Nephron (organoid): ENCODE measurements around the gene FBXL5.
A peak's percentile ranks its signal among the peaks of the same experiment; 100 is the strongest.

Experiments used
- H3K27ac Mint-ChIP-seq, 3 experiments: 2 replicates each; pipeline ENCODE4 v1.8.0; 2020; ENCODE audit warnings: mixed read lengths in 3 of 3, mild to moderate bottlenecking in 2 of 3, moderate library complexity in 1 of 3
- H3K27me3 Mint-ChIP-seq: 2 replicates; pipeline ENCODE4 v1.8.0; 2021; ENCODE audit warnings: low read depth, mild to moderate bottlenecking, moderate library complexity, mixed read lengths
- H3K36me3 Mint-ChIP-seq: 2 replicates; pipeline ENCODE4 v1.8.0; 2020; ENCODE audit warnings: low read depth, mixed read lengths
- H3K4me1 Mint-ChIP-seq: 2 replicates; pipeline ENCODE4 v1.8.0; 2020; ENCODE audit warnings: mixed read lengths
- H3K4me3 Mint-ChIP-seq, 3 experiments: 2 replicates each; pipeline ENCODE4 v1.8.0; 2020; ENCODE audit warnings: mild to moderate bottlenecking in 3 of 3, mixed read lengths in 3 of 3, moderate library complexity in 2 of 3
- H3K9me3 Mint-ChIP-seq: 2 replicates; pipeline ENCODE4 v1.8.0; 2020; ENCODE audit warnings: mixed read lengths
- TF ChIP-seq, protein P1 (sequence below), 3 experiments: fragments of 200-600 bp; sonication (generic); IDR thresholded peaks; one replicate each; pipeline ENCODE4 v1.5.0; 2021; ENCODE audit warnings: antibody characterized with exemption in 3 of 3; ENCODE audit not compliant: unreplicated experiment in 3 of 3

FBXL5 gene

DNA sequence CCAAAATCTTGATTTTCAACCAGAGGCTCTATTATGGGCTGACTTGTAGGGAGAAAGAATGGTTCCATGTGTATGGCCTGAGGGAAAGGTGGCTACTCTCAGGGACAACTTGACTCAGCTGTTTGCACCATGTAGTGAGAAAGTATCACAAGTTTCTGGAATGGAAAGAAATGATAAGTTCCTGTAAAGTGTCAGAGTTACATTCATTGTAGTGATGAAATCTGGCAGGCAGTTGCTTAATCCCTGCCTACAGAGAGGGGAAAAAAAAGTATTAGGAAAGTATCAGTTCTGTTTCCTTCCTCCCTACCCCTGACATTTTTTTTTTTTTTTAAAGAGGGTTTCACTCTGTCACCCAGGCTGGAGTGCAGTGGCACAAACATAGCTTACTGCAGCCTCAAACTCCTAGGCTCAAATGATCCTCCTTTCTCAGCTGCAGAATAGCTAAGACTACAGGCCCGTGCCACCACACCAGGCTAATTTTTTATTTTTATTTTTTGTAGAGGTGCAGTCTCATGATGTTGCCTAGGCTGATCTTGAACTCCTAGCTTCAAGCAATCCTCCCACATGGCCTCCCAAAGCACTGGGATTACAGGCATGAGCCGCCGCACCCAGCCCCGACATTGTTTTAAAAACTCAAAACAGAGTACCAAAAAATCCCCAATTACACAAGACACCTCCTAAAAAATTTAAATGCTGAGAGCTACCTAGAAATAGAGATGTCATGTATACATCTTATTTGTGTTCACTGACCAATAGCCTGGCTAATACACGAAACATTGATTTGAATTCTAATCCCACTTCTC lies 4.8 kb upstream of the FBXL5 start:
- Mint-ChIP-seq H3K9me3 (no peaks in the 10 kb centered on the region), H3K27me3 (no peaks in the 10 kb centered on the region), H3K4me1 (peaks cover 10% of the 10 kb centered on the region), H3K36me3 (no peaks in the 10 kb centered on the region), H3K4me3 (no peak overlapping the region), H3K27ac (no peak overlapping the region)
- TF ChIP-seq, protein P1, sequence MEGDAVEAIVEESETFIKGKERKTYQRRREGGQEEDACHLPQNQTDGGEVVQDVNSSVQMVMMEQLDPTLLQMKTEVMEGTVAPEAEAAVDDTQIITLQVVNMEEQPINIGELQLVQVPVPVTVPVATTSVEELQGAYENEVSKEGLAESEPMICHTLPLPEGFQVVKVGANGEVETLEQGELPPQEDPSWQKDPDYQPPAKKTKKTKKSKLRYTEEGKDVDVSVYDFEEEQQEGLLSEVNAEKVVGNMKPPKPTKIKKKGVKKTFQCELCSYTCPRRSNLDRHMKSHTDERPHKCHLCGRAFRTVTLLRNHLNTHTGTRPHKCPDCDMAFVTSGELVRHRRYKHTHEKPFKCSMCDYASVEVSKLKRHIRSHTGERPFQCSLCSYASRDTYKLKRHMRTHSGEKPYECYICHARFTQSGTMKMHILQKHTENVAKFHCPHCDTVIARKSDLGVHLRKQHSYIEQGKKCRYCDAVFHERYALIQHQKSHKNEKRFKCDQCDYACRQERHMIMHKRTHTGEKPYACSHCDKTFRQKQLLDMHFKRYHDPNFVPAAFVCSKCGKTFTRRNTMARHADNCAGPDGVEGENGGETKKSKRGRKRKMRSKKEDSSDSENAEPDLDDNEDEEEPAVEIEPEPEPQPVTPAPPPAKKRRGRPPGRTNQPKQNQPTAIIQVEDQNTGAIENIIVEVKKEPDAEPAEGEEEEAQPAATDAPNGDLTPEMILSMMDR (IDR thresholded peaks at IDR 0.05; ENCODE audit: unreplicated experiment in 3 of 3): no peak

- Mint-ChIP-seq H3K36me3 (no peaks in the 10 kb centered on the region), H3K9me3 (no peaks in the 10 kb centered on the region), H3K27me3 (no peaks in the 10 kb centered on the region), H3K4me3 (no peak overlapping the region), H3K27ac (no peak overlapping the region), H3K4me1 (peaks cover 17% of the 10 kb centered on the region)
- TF ChIP-seq, protein P1 (IDR thresholded peaks at IDR 0.05; ENCODE audit: unreplicated experiment in 3 of 3): no peak
Observed at GRCh38 chr4:15658781-15659180, 3.6 kb upstream of the FBXL5 start.

DNA sequence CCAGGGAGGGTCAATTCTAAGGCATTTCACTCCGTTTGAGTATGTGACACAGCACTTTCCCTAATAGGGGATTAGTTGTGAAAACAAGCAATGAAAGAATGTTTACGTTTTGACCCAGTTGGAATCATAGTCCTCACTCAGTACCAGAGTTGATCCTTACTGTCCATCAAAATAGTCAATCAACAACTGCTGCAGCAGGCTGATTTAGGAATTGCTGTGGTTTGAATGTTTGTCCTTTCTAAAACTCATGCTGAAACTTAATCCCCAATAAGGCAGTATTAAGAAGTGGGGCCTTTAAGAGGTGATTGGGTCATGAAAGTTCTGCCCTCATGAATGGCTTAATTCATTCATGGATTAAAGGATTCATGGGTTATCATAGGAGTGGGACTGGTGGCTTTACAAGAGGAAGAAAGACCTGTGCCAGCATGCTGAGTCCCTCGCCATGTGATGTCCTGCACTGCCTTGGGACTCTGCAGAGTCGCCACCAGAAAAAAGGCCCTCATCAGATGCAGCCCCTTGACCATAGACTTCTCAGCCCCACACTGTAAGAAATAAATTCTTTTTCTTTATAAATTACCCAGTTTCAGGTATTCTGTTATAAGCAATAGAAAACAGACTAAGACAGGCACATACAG lies 3.1 kb upstream of the FBXL5 start:
- Mint-ChIP-seq H3K9me3 (no peaks in the 10 kb centered on the region), H3K4me1 (peaks cover 23% of the 10 kb centered on the region), H3K36me3 (no peaks in the 10 kb centered on the region), H3K27ac (no peak overlapping the region), H3K4me3 (no peak overlapping the region), H3K27me3 (no peaks in the 10 kb centered on the region)
- TF ChIP-seq, protein P1 (IDR thresholded peaks at IDR 0.05; ENCODE audit: unreplicated experiment in 3 of 3): no peak

DNA sequence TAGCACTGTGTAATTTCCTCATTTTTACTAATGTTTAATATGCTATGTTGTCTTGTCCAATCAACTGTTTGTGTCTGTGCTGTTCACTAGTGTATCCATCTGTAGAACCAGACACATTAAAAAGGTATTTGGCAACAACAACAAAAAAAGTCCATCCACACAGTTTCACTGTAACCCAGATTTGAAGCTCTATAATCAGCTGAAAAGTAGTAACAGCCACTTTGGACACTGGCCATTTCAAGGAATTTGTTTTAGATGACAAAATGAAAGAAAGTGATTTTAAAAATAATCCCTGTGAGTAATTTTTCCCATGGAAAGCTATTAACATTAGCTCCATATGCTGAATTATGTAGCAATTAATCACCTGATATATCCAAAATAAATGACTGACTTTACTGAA lies 2.2 kb upstream of the FBXL5 start:
- H3K27ac Mint-ChIP-seq: peak overlapping the region; percentile 99 to 100 (median 100)
- H3K4me1 Mint-ChIP-seq: peaks cover 31% of the 10 kb centered on the region
- no peaks in the 10 kb centered on the region for H3K27me3 Mint-ChIP-seq
- peak overlapping the region; percentile 67 to 86 (median 78) for H3K4me3 Mint-ChIP-seq
- H3K36me3 Mint-ChIP-seq: no peaks in the 10 kb centered on the region
- no peaks in the 10 kb centered on the region for H3K9me3 Mint-ChIP-seq
- TF ChIP-seq, protein P1 (IDR thresholded peaks at IDR 0.05; ENCODE audit: unreplicated experiment in 3 of 3): no peak

GRCh38 chr4:15656038-15656470 lies 897 bp upstream of the FBXL5 start:
- peak overlapping the region; percentile 93 to 98 (median 97) for H3K4me3 Mint-ChIP-seq
- TF ChIP-seq, protein P1 (IDR thresholded peaks at IDR 0.05; ENCODE audit: unreplicated experiment in 3 of 3): no peak
- H3K9me3 Mint-ChIP-seq: no peaks in the 10 kb centered on the region
- peaks cover 41% of the 10 kb centered on the region for H3K4me1 Mint-ChIP-seq
- peak overlapping the region; percentile 99 to 100 (median 100) for H3K27ac Mint-ChIP-seq
- no peaks in the 10 kb centered on the region for H3K27me3 Mint-ChIP-seq
- no peaks in the 10 kb centered on the region for H3K36me3 Mint-ChIP-seq
